H1 (cell line): Measurements from ENCODE around the gene ZNF687.

ENCODE experiments used
- CEBPB ChIP-seq: IDR thresholded peaks from 2 replicates; pipeline ENCODE4 v1.6.1; 2012; ENCODE audit warnings: low read depth, low read length
- HDAC2 ChIP-seq, 2 experiments: fragments of 300-600 bp in 1 of 2; sonication (generic) in 1 of 2; IDR thresholded peaks; 2 replicates each; pipeline ENCODE4 v1.6.1; 2011 to 2012; ENCODE audit warnings: low read depth in 2 of 2, low read length in 2 of 2, mild to moderate bottlenecking in 2 of 2, moderate library complexity in 2 of 2, borderline replicate concordance in 1 of 2, inconsistent platforms in 1 of 2
- KDM5A ChIP-seq: fragments of 200-600 bp; IDR thresholded peaks from 2 replicates; pipeline ENCODE4 v1.7.1; 2012; ENCODE audit warnings: mild to moderate bottlenecking, low read length, inconsistent platforms, mixed read lengths
- PHF8 ChIP-seq: fragments of 200-600 bp; sonication (generic); conservative IDR thresholded peaks from 2 replicates; pipeline ENCODE4 v1.7.1; 2012; ENCODE audit warnings: low read depth, mild to moderate bottlenecking, inconsistent platforms, low read length, moderate library complexity
- POLR2A ChIP-seq, 2 experiments: IDR thresholded peaks; 1 replicate in 1 of 2; 2 replicates in 1 of 2; pipeline ENCODE4 v1.6.1; 2011; ENCODE audit warnings: low read depth in 2 of 2, low read length in 2 of 2, mild to moderate bottlenecking in 2 of 2; ENCODE audit errors: control extremely low read depth in 1 of 2
- POLR2AphosphoS5 ChIP-seq: IDR thresholded peaks from 2 replicates; pipeline ENCODE4 v1.6.1; 2011; ENCODE audit warnings: low read depth, low read length
- SAP30 ChIP-seq: fragments of 300-600 bp; sonication (generic); IDR thresholded peaks from 2 replicates; pipeline ENCODE4 v1.7.1; 2012; ENCODE audit warnings: low read length, moderate library complexity, mild to moderate bottlenecking, inconsistent platforms; ENCODE audit not compliant: insufficient read depth, insufficient replicate concordance
- SIN3A ChIP-seq, 2 experiments: IDR thresholded peaks in 1 of 2; conservative IDR thresholded peaks in 1 of 2; 2 replicates each; pipeline ENCODE4 v1.6.1; 2011 to 2012; ENCODE audit warnings: low read length in 2 of 2, improper control_type of control experiment in 1 of 2, low read depth in 1 of 2, mild to moderate bottlenecking in 1 of 2
- SP1 ChIP-seq: IDR thresholded peaks from 2 replicates; pipeline ENCODE4 v1.6.1; 2011; ENCODE audit warnings: low read depth, low read length
- TAF1 ChIP-seq: IDR thresholded peaks from 2 replicates; pipeline ENCODE4 v1.6.1; 2011; ENCODE audit warnings: mild to moderate bottlenecking, low read depth, low read length
- TCF12 ChIP-seq: IDR thresholded peaks from 2 replicates; pipeline ENCODE4 v1.6.1; 2011; ENCODE audit warnings: low read depth, mild to moderate bottlenecking, low read length
- TF ChIP-seq, protein P1 (sequence below): IDR thresholded peaks from 2 replicates; pipeline ENCODE4 v1.6.1; 2011; ENCODE audit warnings: low read depth, mild to moderate bottlenecking, low read length; ENCODE audit not compliant: insufficient read depth
- TF ChIP-seq, protein P2 (sequence below), 3 experiments: IDR thresholded peaks; 1 replicate in 2 of 3; 2 replicates in 1 of 3; pipeline versions ENCODE4 v1.5.1 to v1.6.1; 2011; ENCODE audit warnings: low read length in 3 of 3, mild to moderate bottlenecking in 3 of 3, inconsistent platforms in 2 of 3, low read depth in 1 of 3, moderate library complexity in 1 of 3; ENCODE audit not compliant: insufficient read depth in 1 of 3; ENCODE audit errors: control extremely low read depth in 1 of 3
- TF ChIP-seq, protein P3 (sequence below): IDR thresholded peaks from 2 replicates; pipeline ENCODE4 v1.6.1; 2012; ENCODE audit warnings: low read length, inconsistent platforms

DNA sequence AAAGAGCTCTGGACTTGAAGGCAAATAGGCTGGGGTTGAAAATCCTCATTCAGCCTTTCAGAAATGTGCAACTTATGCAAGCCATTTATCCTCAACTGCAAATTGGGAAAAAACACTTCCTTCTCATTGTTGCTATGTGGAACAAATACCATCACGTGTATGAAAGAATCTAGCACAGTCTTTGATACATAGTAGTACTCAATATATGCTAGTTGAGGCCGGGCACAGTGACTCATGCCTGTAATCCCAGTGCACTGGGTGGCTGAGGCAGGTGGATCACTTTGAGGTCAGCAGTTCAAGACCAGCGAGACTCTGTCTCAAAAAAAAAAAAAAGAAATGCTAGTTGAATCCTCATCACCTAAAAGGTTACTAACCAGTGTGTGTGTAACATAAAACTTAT is 36.9 kb downstream of the ZNF687 start:
- TF ChIP-seq, protein P1, sequence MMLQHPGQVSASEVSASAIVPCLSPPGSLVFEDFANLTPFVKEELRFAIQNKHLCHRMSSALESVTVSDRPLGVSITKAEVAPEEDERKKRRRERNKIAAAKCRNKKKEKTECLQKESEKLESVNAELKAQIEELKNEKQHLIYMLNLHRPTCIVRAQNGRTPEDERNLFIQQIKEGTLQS = no peak
- TF ChIP-seq, protein P2, sequence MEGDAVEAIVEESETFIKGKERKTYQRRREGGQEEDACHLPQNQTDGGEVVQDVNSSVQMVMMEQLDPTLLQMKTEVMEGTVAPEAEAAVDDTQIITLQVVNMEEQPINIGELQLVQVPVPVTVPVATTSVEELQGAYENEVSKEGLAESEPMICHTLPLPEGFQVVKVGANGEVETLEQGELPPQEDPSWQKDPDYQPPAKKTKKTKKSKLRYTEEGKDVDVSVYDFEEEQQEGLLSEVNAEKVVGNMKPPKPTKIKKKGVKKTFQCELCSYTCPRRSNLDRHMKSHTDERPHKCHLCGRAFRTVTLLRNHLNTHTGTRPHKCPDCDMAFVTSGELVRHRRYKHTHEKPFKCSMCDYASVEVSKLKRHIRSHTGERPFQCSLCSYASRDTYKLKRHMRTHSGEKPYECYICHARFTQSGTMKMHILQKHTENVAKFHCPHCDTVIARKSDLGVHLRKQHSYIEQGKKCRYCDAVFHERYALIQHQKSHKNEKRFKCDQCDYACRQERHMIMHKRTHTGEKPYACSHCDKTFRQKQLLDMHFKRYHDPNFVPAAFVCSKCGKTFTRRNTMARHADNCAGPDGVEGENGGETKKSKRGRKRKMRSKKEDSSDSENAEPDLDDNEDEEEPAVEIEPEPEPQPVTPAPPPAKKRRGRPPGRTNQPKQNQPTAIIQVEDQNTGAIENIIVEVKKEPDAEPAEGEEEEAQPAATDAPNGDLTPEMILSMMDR (IDR thresholded peaks at IDR 0.05; ENCODE audit: control extremely low read depth in 1 of 3, insufficient read depth in 1 of 3, low read depth in 1 of 3, low read length in 3 of 3) = no peak
- TF ChIP-seq TCF12 (no peak), POLR2A (IDR thresholded peaks at IDR 0.05; ENCODE audit: control extremely low read depth in 1 of 2, low read depth in 2 of 2, low read length in 2 of 2) (no peak), POLR2AphosphoS5 (no peak), HDAC2 (IDR thresholded peaks at IDR 0.05; ENCODE audit: borderline replicate concordance in 1 of 2, low read depth in 2 of 2, low read length in 2 of 2) (no peak), SP1 (no peak), CEBPB (no peak), SAP30 (no peak), PHF8 (no peak), KDM5A (no peak), TAF1 (no peak), SIN3A (conservative IDR thresholded peaks at IDR 0.05 in 1 of 2, IDR thresholded peaks at IDR 0.05 in 1 of 2; ENCODE audit: low read depth in 1 of 2, low read length in 2 of 2) (no peak)
- TF ChIP-seq, protein P3, sequence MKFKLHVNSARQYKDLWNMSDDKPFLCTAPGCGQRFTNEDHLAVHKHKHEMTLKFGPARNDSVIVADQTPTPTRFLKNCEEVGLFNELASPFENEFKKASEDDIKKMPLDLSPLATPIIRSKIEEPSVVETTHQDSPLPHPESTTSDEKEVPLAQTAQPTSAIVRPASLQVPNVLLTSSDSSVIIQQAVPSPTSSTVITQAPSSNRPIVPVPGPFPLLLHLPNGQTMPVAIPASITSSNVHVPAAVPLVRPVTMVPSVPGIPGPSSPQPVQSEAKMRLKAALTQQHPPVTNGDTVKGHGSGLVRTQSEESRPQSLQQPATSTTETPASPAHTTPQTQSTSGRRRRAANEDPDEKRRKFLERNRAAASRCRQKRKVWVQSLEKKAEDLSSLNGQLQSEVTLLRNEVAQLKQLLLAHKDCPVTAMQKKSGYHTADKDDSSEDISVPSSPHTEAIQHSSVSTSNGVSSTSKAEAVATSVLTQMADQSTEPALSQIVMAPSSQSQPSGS = no peak
